HL-60/S4 treated with retinoic acid at 250 ng/mL for 4 days and 3 days (cell line): Measurements from ENCODE around the gene CREB3L2.

ENCODE experiments used
- in situ Hi-C: fragments of 300-500 bp; cut with MboI; formaldehyde crosslinking; loops from 2 replicates; pipeline ENCODE4 v1.7.0; 2022; ENCODE audit warnings: low sequenced_read_pairs

The CREB3L2 gene

GRCh38 chr7:137956183-137956582 is 45.7 kb downstream of the CREB3L2 start:
- in situ Hi-C loops, result no loop called here

- in situ Hi-C loops, result no loop called here
These were observed 47.3 kb downstream of the CREB3L2 start for GRCh38 chr7:137954614-137955013.

GRCh38 chr7:137953665-137954470 is 48.0 kb downstream of the CREB3L2 start:
- in situ Hi-C loops, result no loop called here

GRCh38 chr7:137953043-137953664 is 48.7 kb downstream of the CREB3L2 start:
- in situ Hi-C loops, result no loop called here

GRCh38 chr7:137952426-137952805 is 49.5 kb downstream of the CREB3L2 start:
- in situ Hi-C loops, result no loop called here

GRCh38 chr7:137951700-137952425 is 50.0 kb downstream of the CREB3L2 start:
- in situ Hi-C loops, result no loop called here

GRCh38 chr7:137950967-137951366 is 50.9 kb downstream of the CREB3L2 start:
- in situ Hi-C loops, result no loop called here

GRCh38 chr7:137950263-137950621 is 51.6 kb downstream of the CREB3L2 start:
- in situ Hi-C loops, result no loop called here

GRCh38 chr7:137949416-137950262 is 52.2 kb downstream of the CREB3L2 start:
- in situ Hi-C loops, result no loop called here

GRCh38 chr7:137948845-137949330 is 53.0 kb downstream of the CREB3L2 start:
- in situ Hi-C loops, result no loop called here

- in situ Hi-C loops, result no loop called here
These were observed 53.6 kb downstream of the CREB3L2 start for GRCh38 chr7:137948083-137948844.

GRCh38 chr7:137947046-137947445 is 54.8 kb downstream of the CREB3L2 start:
- in situ Hi-C loops, result no loop called here

- in situ Hi-C loops, result no loop called here
These were observed 55.9 kb downstream of the CREB3L2 start for GRCh38 chr7:137946011-137946410.

GRCh38 chr7:137944168-137944567 is 57.7 kb downstream of the CREB3L2 start:
- in situ Hi-C loops, result no loop called here

GRCh38 chr7:137943132-137943551 is 58.7 kb downstream of the CREB3L2 start:
- in situ Hi-C loops, result no loop called here

GRCh38 chr7:137942484-137943115 is 59.3 kb downstream of the CREB3L2 start:
- in situ Hi-C loops, result no loop called here

- in situ Hi-C loops, result no loop called here
These were observed 61.0 kb downstream of the CREB3L2 start for GRCh38 chr7:137940656-137941518.

- in situ Hi-C loops, result no loop called here
These were observed 61.7 kb downstream of the CREB3L2 start for GRCh38 chr7:137940218-137940617.

GRCh38 chr7:137937202-137937560 is 64.7 kb downstream of the CREB3L2 start:
- in situ Hi-C loops, result no loop called here
